ENCODE data around the gene SPTLC3.

DNA sequence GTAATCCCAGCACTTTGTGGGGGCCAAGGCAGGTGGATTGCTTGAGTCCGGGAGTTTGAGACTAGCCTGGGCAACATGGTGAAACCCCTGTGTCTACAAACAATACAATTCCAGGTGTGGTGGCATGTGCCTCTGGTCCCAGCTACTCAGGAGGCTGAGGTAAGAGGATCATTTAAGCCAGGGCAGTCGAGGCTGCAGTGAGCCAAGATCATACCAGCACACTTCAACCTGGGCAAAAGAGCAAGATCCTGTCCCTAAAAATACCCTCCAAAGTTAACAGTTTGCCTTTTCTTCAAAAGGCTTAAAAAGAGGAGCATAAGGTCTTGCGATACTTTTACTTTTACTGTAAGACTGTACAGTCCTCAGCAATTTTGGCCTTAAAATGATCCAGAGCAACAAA is 10.7 kb upstream of the SPTLC3 start:
- TF ChIP-seq, protein P1, sequence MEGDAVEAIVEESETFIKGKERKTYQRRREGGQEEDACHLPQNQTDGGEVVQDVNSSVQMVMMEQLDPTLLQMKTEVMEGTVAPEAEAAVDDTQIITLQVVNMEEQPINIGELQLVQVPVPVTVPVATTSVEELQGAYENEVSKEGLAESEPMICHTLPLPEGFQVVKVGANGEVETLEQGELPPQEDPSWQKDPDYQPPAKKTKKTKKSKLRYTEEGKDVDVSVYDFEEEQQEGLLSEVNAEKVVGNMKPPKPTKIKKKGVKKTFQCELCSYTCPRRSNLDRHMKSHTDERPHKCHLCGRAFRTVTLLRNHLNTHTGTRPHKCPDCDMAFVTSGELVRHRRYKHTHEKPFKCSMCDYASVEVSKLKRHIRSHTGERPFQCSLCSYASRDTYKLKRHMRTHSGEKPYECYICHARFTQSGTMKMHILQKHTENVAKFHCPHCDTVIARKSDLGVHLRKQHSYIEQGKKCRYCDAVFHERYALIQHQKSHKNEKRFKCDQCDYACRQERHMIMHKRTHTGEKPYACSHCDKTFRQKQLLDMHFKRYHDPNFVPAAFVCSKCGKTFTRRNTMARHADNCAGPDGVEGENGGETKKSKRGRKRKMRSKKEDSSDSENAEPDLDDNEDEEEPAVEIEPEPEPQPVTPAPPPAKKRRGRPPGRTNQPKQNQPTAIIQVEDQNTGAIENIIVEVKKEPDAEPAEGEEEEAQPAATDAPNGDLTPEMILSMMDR (IDR thresholded peaks at IDR 0.05; ENCODE audit: low read depth, low read length) = no peak
- no peak for TF ChIP-seq EZH2phosphoT487 (IDR thresholded peaks at IDR 0.05; ENCODE audit: low read depth)

Measured in OCI-LY3 (cell line).